ENCODE results near the gene OR2A12.

Gene OR2A12

GRCh38 chr7:144085978-144086377 is at the start of gene OR2A12:
Gene OR2A12, plus strand, starts transcription at chr7:144086278. Its CDS starts 8,830 bp downstream, at chr7:144095108.
- Histone ChIP-seq H3K9me3 (ENCODE audit: severe bottlenecking) (peaks cover 4% of the 10 kb centered on the region), H3K27me3 (ENCODE audit: insufficient read depth, low read depth, severe bottlenecking) (no peaks in the 10 kb centered on the region), H3K27ac (no peak within 1 kb of the TSS), H3K36me3 (no peaks in the 10 kb centered on the region), H3K4me3 (ENCODE audit: low read depth, low read length) (no peak within 1 kb of the TSS)
- TF ChIP-seq CTCF (IDR thresholded peaks at IDR 0.05; ENCODE audit: low read depth, low read length): no peak
- no peak for DNase-seq

- Histone ChIP-seq H3K36me3 (no peaks in the 10 kb centered on the region), H3K27ac (no peak overlapping the region), H3K4me3 (ENCODE audit: low read depth, low read length) (no peak overlapping the region), H3K9me3 (ENCODE audit: severe bottlenecking) (no peaks in the 10 kb centered on the region), H3K27me3 (ENCODE audit: insufficient read depth, low read depth, severe bottlenecking) (no peaks in the 10 kb centered on the region)
- no peak for DNase-seq
- no peak for TF ChIP-seq CTCF (IDR thresholded peaks at IDR 0.05; ENCODE audit: low read depth, low read length)
Observed at GRCh38 chr7:144036302-144036885, 49.7 kb upstream of the OR2A12 start.

GRCh38 chr7:144037414-144038035 is 48.6 kb upstream of the OR2A12 start:
- no peak overlapping the region for H3K27ac ChIP-seq
- H3K4me3 ChIP-seq (ENCODE audit: low read depth, low read length): no peak overlapping the region
- DNase-seq: no peak
- no peak for TF ChIP-seq CTCF (IDR thresholded peaks at IDR 0.05; ENCODE audit: low read depth, low read length)
- H3K9me3 ChIP-seq (ENCODE audit: severe bottlenecking): no peaks in the 10 kb centered on the region
- H3K27me3 ChIP-seq (ENCODE audit: insufficient read depth, low read depth, severe bottlenecking): no peaks in the 10 kb centered on the region
- no peaks in the 10 kb centered on the region for H3K36me3 ChIP-seq

GRCh38 chr7:144038887-144039286 is 47.2 kb upstream of the OR2A12 start:
- no peaks in the 10 kb centered on the region for H3K9me3 ChIP-seq (ENCODE audit: severe bottlenecking)
- H3K4me3 ChIP-seq (ENCODE audit: low read depth, low read length): no peak overlapping the region
- H3K36me3 ChIP-seq: no peaks in the 10 kb centered on the region
- no peak overlapping the region for H3K27ac ChIP-seq
- no peak for DNase-seq
- no peak for TF ChIP-seq CTCF (IDR thresholded peaks at IDR 0.05; ENCODE audit: low read depth, low read length)
- H3K27me3 ChIP-seq (ENCODE audit: insufficient read depth, low read depth, severe bottlenecking): no peaks in the 10 kb centered on the region

GRCh38 chr7:144048648-144049047 is 37.4 kb upstream of the OR2A12 start, which contains the start of gene OR2A5:
Gene OR2A5, plus strand, starts transcription at chr7:144048948. Its CDS starts 1,454 bp downstream, at chr7:144050402.
- no peak for TF ChIP-seq CTCF (IDR thresholded peaks at IDR 0.05; ENCODE audit: low read depth, low read length)
- H3K27ac ChIP-seq: peak within 1 kb of the TSS; percentile 77
- H3K36me3 ChIP-seq: no peaks in the 10 kb centered on the region
- no peak within 1 kb of the TSS; the same call in 1 of the 2 replicates for H3K4me3 ChIP-seq (ENCODE audit: low read depth, low read length)
- H3K27me3 ChIP-seq (ENCODE audit: insufficient read depth, low read depth, severe bottlenecking): no peaks in the 10 kb centered on the region
- DNase-seq: no peak
- H3K9me3 ChIP-seq (ENCODE audit: severe bottlenecking): no peaks in the 10 kb centered on the region
